HepG2 (cell line): ENCODE measurements around the gene TMC8. TPM values are rescaled to one million over a fixed set of nuclear protein-coding genes. Genes with fewer than 3 reads are reported as not detected.

ENCODE experiments used
- ASH2L ChIP-seq: fragments of 300-600, 200-600 bp; sonication (generic); IDR thresholded peaks from 2 replicates; pipeline ENCODE4 v1.7.0; 2017; ENCODE audit warnings: low read depth, mild to moderate bottlenecking, moderate library complexity, mixed read lengths, low read length; ENCODE audit not compliant: insufficient read length
- CENPT ChIP-seq: sonication (generic); formaldehyde crosslinking; IDR thresholded peaks from 2 replicates; pipeline ENCODE4 v1.8.0; 2022; ENCODE audit warnings: low read depth, mild to moderate bottlenecking, moderate library complexity, missing genetic modification reagents
- FOXA1 ChIP-seq, 2 experiments: fragments of 450-650 bp in 1 of 2; sonication (generic) in 1 of 2; formaldehyde crosslinking in 1 of 2; IDR thresholded peaks; 2 replicates each; pipeline versions ENCODE4 v1.4.0 to v1.6.1; 2016 to 2020; ENCODE audit warnings: missing genetic modification reagents in 1 of 2
- FOXP1 ChIP-seq, 2 experiments: fragments of 450-650 bp in 1 of 2; IDR thresholded peaks; 2 replicates each; pipeline ENCODE4 v1.6.1; 2017 to 2018; ENCODE audit warnings: antibody characterized with exemption in 1 of 2
- GZF1 ChIP-seq: sonication (generic); formaldehyde crosslinking; IDR thresholded peaks from 2 replicates; pipeline ENCODE4 v1.5.1; 2020; ENCODE audit warnings: mild to moderate bottlenecking, missing genetic modification reagents
- JDP2 ChIP-seq: sonication (generic); formaldehyde crosslinking; IDR thresholded peaks from 2 replicates; pipeline ENCODE4 v1.8.1; 2022; ENCODE audit warnings: missing genetic modification reagents, borderline replicate concordance
- KIAA2018 ChIP-seq: sonication (generic); formaldehyde crosslinking; IDR thresholded peaks from 2 replicates; pipeline ENCODE4 v1.5.0; 2020; ENCODE audit warnings: mild to moderate bottlenecking, missing genetic modification reagents, borderline replicate concordance
- MED1 ChIP-seq: sonication (generic); formaldehyde crosslinking; IDR thresholded peaks from 2 replicates; pipeline ENCODE4 v1.4.0; 2020; ENCODE audit warnings: missing genetic modification reagents
- MLX ChIP-seq: IDR thresholded peaks from 2 replicates; pipeline ENCODE4 v1.6.1; 2016
- NPAS2 ChIP-seq: sonication (generic); formaldehyde crosslinking; IDR thresholded peaks from 2 replicates; pipeline ENCODE4 v1.8.0; 2022; ENCODE audit warnings: mild to moderate bottlenecking, missing genetic modification reagents, borderline replicate concordance
- PBX2 ChIP-seq: IDR thresholded peaks from 2 replicates; pipeline ENCODE4 v1.6.1; 2016; ENCODE audit warnings: control low read depth
- PCBP2 ChIP-seq: fragments of 200-400 bp; formaldehyde crosslinking; optimal IDR thresholded peaks from 2 replicates; pipeline ENCODE3; 2018; ENCODE audit warnings: low read length, low read depth; ENCODE audit not compliant: poor library complexity, severe bottlenecking
- SP4 ChIP-seq: sonication (generic); formaldehyde crosslinking; IDR thresholded peaks from 2 replicates; pipeline ENCODE4 v1.8.1; 2023; ENCODE audit warnings: mild to moderate bottlenecking, missing genetic modification reagents
- SP5 ChIP-seq: IDR thresholded peaks from 2 replicates; pipeline ENCODE4 v1.6.1; 2016; ENCODE audit warnings: low read depth, borderline replicate concordance
- ZEB1 ChIP-seq: IDR thresholded peaks from 2 replicates; pipeline ENCODE4 v1.6.1; 2012; ENCODE audit warnings: mild to moderate bottlenecking, low read depth, inconsistent platforms; ENCODE audit not compliant: insufficient replicate concordance
- ZKSCAN1 ChIP-seq: fragments of 150-350 bp; IDR thresholded peaks from 2 replicates; pipeline ENCODE4 v1.6.1; 2014; ENCODE audit warnings: low read length
- ZNF274 ChIP-seq: sonication (generic); formaldehyde crosslinking; IDR thresholded peaks from 2 replicates; pipeline ENCODE4 v1.5.1; 2020; ENCODE audit warnings: mild to moderate bottlenecking, missing genetic modification reagents
- ZNF292 ChIP-seq: sonication (generic); formaldehyde crosslinking; IDR thresholded peaks from 2 replicates; pipeline ENCODE4 v1.8.1; 2022; ENCODE audit warnings: mild to moderate bottlenecking, low read depth, missing genetic modification reagents, borderline replicate concordance
- ZNF546 ChIP-seq: sonication (generic); formaldehyde crosslinking; conservative IDR thresholded peaks from 2 replicates; pipeline ENCODE4 v1.8.1; 2023; ENCODE audit warnings: mild to moderate bottlenecking, missing genetic modification reagents
- ZNF562 ChIP-seq: sonication (generic); formaldehyde crosslinking; IDR thresholded peaks from 2 replicates; pipeline ENCODE4 v1.8.0; 2022; ENCODE audit warnings: missing genetic modification reagents, borderline replicate concordance
- polyA plus RNA-seq, 8 experiments: library from polyadenylated mRNA; depleted of rRNA in 3 of 8; stranded (reverse) in 7 of 8; unstranded in 1 of 8; fragments of >200 nt; fragmentation: Illumina TruSeq in 4 of 8; extraction: Trizol in 4 of 8; gene quantifications; 2 replicates each; pipeline versions ENCODE4 v1.2.1 to v1.2.3, GENCODE V29; 2011 to 2016; ENCODE audit warnings: low read depth in 4 of 8, missing spikeins in 1 of 8, mixed read lengths in 1 of 8; ENCODE audit not compliant: insufficient read depth in 1 of 8
- total RNA-seq, 5 experiments: library from RNA; depleted of rRNA; stranded (reverse); fragments of >200 nt; fragmentation: Illumina TruSeq; extraction: Trizol; gene quantifications; 2 replicates each; pipeline ENCODE4 v1.2.3, GENCODE V29; 2016; ENCODE audit warnings: low read depth in 1 of 5

TMC8 gene
- total and polyA plus RNA-seq, 2 of the 13 experiments (the other 11 are each of a cell fraction or from before 2014, with no cell fraction given), result 0.53 to 7.8 TPM

GRCh38 chr17:78127888-78128550 lies 2.6 kb upstream of the TMC8 start (continued):
- no peak for TF ChIP-seq ASH2L
- TF ChIP-seq ZKSCAN1, result no peak
- TF ChIP-seq JDP2 (CRISPR knock-in tag), result no peak
- TF ChIP-seq ZEB1, result no peak
- no peak; the same call in 1 of the 2 replicates for TF ChIP-seq SP4
- TF ChIP-seq GZF1 (CRISPR knock-in tag), result no peak
- TF ChIP-seq ZNF562 (CRISPR knock-in tag), result no peak
- no peak for TF ChIP-seq MED1 (CRISPR knock-in tag)
- TF ChIP-seq NPAS2, result no peak
- no peak for TF ChIP-seq FOXA1 (IDR thresholded peaks at IDR 0.05)
- no peak for TF ChIP-seq FOXA1 (CRISPR knock-in tag; IDR thresholded peaks at IDR 0.05)
- TF ChIP-seq CENPT (CRISPR knock-in tag), result peak; percentile 27; the same call in 1 of the 2 replicates
- TF ChIP-seq PCBP2, result no peak
- 0 out of 2 replicates have a peak, but pooled peaks have one; percentile 45 for TF ChIP-seq ZNF546 (CRISPR knock-in tag)
- TF ChIP-seq PBX2 (CRISPR knock-in tag), result no peak
- TF ChIP-seq MLX (CRISPR knock-in tag), result no peak
- no peak for TF ChIP-seq ZNF292 (CRISPR knock-in tag)
- TF ChIP-seq FOXP1 (IDR thresholded peaks at IDR 0.05), result no peak
- TF ChIP-seq FOXP1 (CRISPR knock-in tag; IDR thresholded peaks at IDR 0.05), result no peak
- TF ChIP-seq ZNF274 (CRISPR knock-in tag), result peak; percentile 25; the same call in 1 of the 2 replicates
- no peak for TF ChIP-seq KIAA2018 (CRISPR knock-in tag)
- peak; percentile 59; the same call in 1 of the 2 replicates for TF ChIP-seq SP5 (CRISPR knock-in tag)
